ENCODE results near the gene FUOM.

GRCh38 chr10:133349577-133350011, 8.2 kb downstream of the FUOM start:
- no peak for TF ChIP-seq CTCF (IDR thresholded peaks at IDR 0.05)
- no peak for TF ChIP-seq POLR2A (IDR thresholded peaks at IDR 0.05)
